KG1 (cell line): ENCODE measurements around the gene NTSR2.

Experiments
- DNase-seq: peaks from one replicate; lab custom pipeline; 2025; lab: John Stamatoyannopoulos, UW

Gene NTSR2

GRCh38 chr2:11669454-11670291 lies at the start of gene NTSR2:
NTSR2 (minus strand) TSS chr2:11670195; CDS start chr2:11670129, 66 bp downstream.
- DNase-seq, result no peak

DNA sequence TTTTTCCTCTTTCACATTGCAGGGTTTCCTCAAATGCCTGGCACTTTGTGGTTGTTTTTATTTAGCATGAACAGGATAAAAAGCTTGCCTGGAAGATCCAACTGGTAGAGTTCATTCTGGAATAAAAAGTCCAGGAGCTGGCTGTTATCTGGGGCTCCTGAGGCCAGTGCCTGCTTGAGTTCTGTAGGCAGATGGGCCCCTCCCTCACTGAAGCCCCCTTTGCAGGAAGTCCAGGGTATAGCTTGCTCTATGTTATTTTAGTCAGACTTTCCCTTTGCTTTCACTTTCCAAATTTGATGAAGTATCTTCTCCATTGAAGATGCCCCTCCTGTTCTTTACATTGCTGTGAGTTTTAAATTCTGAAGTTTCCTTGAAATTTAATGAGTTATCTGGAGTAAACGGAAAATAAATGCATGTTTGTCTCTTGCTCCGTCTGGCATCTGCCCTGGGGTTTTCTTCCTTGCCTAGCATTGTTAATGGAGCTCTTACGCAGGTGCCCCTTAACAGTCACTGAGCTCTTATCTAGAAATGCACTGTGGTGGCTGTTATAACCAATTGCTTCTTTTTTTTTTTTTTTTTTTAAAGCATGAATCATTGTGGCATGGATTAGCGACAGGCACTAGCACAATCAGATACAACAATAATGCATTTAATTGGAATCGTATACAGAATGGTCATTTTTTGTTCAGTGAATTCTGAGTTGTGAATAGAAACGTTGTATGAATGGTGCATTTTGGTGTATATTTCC lies 49.4 kb upstream of the NTSR2 start:
- no peak for DNase-seq

DNA sequence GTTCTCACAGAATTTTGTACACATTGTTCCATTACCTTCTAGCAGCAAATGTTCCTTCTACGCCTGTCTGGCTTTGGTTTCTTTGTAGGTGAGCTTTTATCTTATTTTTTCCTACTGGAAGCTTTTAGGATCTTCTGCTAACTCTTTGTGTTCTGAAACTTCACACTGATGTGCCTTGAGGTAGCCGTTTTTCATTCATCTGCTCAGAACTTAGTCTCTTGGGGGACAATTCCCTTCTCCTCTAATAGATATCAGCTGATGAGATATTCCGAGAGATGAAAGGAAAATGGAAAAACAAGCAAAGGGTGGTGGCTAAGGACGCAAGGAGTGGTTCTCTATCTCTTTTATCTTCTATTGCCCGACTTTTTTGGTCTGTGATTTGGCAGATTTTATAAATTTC lies 48.6 kb upstream of the NTSR2 start:
- DNase-seq, result no peak

- DNase-seq, result no peak
Measured at GRCh38 chr2:11717623-11718022, 47.6 kb upstream of the NTSR2 start.

DNA sequence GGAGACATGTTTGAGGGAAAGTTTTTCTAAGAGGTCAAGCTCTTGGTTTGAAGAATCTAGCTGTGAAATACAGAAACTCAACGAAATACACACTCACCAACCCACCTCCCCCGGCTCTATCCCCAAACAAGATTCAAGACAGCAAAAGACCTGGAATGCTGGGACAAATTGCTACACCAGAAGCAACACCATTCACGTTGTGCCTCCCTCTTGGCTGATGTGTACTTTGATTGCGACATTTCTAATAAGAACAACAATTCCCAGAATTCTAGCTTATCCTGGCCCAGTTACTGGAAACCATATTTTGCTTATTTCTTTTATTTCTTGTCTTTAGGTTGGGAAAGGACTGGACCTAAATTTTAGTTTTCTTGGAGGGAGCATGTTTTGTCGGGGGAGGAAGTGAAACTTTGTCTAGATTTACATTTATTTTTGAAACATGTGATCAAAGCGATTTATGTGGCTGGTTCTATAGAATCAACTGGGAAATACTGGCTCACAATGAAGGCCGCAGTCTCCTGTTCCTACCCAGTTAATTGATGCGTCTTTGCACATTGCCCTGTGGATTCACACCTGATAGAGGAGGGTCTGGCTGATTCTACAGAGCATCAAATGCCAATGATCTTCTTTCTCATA lies 46.8 kb upstream of the NTSR2 start:
- DNase-seq, result no peak

DNA sequence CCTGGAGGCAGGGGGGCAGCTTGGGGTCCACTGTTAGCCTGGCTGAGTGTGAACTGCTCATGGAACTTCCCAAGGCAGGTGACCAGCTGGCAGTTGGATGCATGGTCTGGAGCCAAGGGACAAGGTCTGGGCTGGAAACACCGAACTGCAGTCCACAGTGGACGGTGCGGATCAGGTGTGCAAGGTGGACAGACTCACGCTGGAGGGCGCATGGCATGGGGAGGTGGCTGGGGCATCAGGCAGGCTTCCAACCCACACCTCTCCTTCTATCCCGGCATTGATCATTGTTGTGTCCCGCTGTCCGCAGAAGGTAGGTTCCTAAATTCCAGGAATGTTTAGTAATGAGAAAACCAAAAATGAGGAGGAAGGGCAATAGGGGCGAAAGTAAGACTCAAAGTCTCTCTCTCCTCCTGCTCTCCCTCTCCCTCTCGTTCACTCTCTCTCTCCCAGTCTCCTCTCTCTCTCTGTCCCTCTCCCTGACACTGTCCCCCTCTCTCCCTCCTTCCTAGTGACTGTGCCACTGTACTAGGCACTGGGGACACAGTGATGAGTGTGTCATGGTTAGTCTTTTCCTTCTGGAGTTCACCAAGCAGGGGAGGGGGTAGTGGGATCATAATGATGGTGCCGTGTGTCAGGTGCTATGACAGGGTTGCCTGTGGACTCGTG lies 46.1 kb upstream of the NTSR2 start:
- no peak for DNase-seq

DNA sequence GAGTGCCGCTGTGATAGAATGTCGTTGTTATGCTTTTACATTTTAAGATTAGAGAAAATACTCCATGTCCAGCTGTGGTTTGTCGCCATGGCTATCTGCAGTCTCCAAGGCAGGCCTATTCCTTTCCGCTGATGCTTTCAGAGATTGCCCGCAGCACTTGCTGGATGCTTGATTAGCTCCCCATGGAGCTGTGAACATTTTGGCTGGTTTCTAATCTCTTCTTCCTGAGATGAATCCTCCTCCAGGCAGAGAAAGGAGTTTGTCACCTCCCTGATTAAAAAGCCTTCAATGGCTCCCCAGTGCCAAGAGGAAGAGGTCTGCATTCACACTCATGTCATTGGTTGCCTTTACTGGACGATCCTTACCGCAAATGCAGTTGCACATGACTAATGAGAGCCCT lies 43.8 kb upstream of the NTSR2 start:
- no peak for DNase-seq

DNA sequence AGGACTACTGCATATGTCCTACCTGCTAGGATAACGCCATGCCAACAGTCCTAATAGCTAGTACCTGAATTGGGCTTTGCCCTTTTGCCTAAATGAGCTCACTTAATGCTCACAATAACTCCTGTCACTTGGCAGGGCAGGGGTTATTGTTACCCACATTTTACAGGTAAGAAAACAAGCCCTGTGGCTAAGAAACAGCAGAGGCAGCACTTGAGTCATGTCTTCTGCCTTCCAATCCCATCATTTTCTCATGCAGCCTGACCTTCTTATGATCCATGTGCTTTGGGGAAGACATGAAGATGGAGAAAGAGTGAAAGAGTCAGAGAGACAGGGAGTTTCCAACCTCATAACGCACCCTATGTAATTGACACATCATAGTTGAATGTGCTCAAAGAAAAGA lies 42.9 kb upstream of the NTSR2 start:
- DNase-seq, result no peak

GRCh38 chr2:11711751-11712150 lies 41.8 kb upstream of the NTSR2 start:
- no peak for DNase-seq

DNA sequence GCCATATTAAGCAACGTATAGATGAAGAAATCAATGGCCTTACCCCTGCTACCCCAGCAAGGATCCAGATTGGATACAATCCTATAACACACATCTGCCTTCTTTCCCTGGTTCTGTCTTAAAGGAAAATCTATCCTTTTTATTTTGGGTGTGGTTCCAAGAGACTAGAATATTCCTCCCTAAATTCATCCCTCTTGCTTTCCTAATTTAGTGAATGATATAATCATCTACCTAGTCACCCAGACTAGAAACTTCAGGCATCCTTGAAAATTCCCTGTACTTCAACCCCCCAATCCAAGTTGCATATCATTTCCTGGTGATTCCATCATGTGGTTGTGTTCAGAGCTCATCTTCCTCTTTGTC lies 41.3 kb upstream of the NTSR2 start:
- no peak for DNase-seq

GRCh38 chr2:11710632-11711353 lies 40.8 kb upstream of the NTSR2 start:
- DNase-seq, result no peak

DNA sequence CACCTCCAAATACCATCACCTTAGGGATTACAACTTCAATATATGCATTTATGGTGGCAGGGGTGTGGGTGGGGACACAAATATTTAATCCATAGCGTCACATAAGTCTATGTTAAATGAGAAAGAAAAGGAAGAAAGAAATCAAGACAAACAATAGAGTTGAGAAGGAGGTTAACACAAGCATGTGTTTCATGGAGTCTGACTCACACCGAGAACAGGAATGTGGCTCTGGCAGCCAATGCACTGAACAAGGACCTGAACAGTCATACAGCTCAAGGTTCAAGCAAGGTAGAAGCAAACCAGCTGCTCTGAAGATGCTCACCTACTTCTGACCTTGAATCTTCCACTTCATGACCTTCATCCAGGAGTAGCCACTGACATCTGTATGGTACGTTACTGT lies 40.2 kb upstream of the NTSR2 start:
- no peak for DNase-seq

DNA sequence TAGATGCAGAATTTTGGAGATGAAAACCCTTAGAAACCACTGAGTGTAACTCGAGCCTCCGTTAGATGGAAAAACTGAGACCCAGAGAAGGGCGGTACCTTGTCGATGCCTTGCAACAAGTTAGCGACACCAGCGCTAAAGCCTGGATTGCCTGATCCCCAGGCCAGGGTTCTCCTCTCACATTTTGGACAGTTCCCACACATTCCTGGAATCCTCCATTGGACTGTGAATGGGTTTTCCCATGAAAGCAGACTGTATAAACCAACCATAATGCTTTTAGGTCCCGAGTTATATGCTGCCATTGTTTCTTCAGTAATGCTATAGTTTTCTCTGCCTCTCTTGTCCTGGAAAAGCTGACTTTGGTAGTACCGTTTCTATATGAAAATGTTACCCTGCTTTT lies 39.3 kb upstream of the NTSR2 start:
- no peak for DNase-seq

DNA sequence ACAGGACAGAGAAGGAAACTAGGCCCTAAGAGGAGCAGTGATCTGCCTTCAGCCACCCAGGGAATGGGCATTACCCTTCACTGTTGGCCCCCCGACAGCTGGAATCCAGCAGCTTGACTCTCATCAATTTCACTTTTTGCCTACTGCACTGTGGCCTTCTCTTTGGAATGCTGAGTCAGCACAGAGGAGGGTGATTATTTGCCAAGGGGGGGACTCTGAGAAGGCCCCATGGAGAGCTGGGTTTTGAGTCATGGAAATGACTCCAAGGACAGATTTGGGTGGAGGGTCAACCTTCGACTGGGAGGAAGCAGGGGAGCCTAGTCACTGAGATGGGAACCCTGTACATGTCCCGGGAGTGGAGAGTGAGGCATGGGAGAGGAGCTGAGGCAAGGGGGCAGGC lies 38.1 kb upstream of the NTSR2 start:
- no peak for DNase-seq

DNA sequence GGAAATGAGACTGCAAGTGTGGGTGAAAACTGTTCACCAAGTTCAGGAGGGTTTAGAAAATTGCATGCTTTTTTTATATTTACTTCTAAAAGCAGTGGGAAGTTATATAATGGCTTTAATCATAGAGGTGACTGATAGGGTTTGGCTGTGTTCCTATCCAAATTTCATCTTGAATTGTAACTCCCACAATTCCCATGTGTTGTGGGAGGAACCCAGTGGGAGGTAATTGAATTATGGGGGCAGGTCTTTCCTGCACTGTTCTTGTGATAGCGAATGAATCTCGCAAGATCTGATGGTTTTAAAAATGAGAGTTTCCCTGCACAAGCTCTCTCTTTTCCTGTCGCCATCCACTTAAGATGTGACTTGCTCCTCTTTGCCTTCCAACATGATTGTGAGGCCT lies 35.7 kb upstream of the NTSR2 start:
- no peak for DNase-seq

DNA sequence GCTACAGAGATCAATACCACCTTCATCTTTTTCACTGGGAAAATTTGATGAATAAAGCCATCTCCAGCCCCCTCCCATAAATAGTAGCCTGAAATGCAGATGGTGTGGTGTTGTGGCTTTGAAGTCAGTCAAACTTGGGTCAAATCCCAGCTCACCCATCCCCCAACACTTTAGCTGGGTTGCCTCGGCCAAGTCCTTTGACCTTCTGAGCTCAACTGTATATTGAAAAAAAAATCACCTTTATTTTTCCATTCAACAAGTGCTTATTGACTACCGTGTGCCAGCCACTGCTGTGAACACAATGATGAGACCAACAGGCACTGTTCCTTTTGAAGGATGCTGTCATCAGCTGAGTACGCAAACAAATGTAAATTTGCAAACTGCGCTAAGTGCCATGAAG lies 35.1 kb upstream of the NTSR2 start:
- no peak for DNase-seq

GRCh38 chr2:11703700-11704099 lies 33.7 kb upstream of the NTSR2 start:
- DNase-seq, result no peak

DNA sequence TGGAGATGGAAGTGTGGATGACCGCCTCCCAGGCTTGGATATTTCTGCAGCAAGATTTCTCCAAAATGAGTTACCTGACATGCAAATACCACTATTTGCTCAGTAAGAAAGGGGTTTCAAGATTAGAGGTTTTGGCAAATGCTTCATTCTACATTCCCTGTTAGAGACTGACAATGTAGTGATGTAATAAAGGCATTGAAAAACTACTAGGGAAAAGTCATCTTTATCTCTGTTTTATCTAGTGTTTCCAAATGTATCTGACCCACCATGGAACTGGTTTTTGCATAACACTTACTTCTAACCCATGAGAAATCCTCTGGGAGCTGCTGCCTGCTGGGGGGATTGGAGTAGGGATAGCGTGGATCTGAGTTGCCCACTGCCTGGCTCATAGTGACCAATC lies 33.0 kb upstream of the NTSR2 start:
- no peak for DNase-seq

DNA sequence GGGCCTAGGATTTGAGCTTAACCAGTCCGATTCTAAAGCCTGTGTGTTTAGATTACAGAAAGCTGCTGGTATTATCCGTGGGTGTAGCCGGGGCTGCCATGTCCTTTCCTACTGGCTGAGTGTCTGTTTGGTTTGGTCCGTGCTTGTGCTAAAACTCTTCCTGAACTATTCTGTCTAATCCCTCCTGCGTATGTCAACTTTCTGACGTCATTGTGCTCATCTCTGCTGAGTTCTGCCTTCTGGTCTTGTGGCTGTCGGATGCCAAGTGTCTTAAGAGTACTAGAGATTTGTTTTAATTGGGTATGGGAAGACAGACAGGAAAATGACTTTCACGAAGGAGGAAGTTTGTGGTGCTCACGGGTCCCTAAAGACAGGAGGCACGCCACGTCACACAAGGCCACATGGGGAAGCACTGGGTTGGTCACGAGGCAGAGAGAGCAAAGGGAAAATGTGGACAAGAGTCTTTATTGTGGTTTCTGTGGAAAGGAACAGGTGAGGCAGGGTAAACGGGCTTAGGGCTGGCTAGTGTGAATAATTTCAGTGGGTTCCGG lies 31.8 kb upstream of the NTSR2 start:
- DNase-seq, result peak; percentile 15

DNA sequence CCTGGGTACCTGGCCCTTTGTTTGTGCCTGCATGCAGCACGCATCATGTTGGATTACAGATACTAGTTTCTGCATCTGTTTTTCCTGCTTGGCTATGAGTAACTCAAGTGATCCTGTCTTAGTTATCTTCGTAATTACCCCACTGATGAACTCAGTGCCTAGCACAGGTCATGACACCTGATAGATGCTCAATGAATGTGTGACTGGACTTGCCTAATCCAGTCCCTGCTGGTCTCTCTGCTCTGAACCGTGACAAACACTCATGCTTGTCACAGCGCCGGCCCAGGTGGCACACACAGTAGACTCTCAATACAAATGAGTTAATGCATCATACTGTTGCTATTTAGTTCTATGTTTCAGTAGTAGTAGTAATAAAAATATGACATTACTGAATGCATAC lies 31.2 kb upstream of the NTSR2 start:
- DNase-seq, result no peak
